GM18519 (cell line): ENCODE measurements around the gene EGR4.
A peak's percentile ranks its signal among the peaks of the same experiment; 100 is the strongest.

Experiments
- ATAC-seq: cut with Tn5 transposase; IDR thresholded peaks from one replicate; pipeline ENCODE4 v1.9.1; 2021; ENCODE audit warnings: mild to moderate bottlenecking, moderate library complexity; ENCODE audit not compliant: unreplicated experiment, low FRiP score

Gene EGR4

GRCh38 chr2:73290049-73290839 is 3.1 kb downstream of the EGR4 start:
- ATAC-seq: peak; percentile 27

- no peak for ATAC-seq
These were observed 4.0 kb downstream of the EGR4 start for GRCh38 chr2:73289304-73289703.

GRCh38 chr2:73286134-73286655 is 7.2 kb downstream of the EGR4 start:
- ATAC-seq: no peak

GRCh38 chr2:73285159-73285739 is 8.1 kb downstream of the EGR4 start:
- peak; percentile 60 for ATAC-seq

GRCh38 chr2:73284296-73285158 is 8.8 kb downstream of the EGR4 start, which contains the start of gene FBXO41:
Gene FBXO41, minus strand, starts transcription at chr2:73284478. Its CDS starts 14,848 bp downstream, at chr2:73269630.
- ATAC-seq: peak; percentile 31

- peak; percentile 4 for ATAC-seq
These were observed 9.6 kb downstream of the EGR4 start for GRCh38 chr2:73283545-73284295.

GRCh38 chr2:73282924-73283544 is 10.3 kb downstream of the EGR4 start:
- no peak for ATAC-seq

GRCh38 chr2:73281244-73281643 is 12.1 kb downstream of the EGR4 start:
- no peak for ATAC-seq

GRCh38 chr2:73279852-73280251 is 13.5 kb downstream of the EGR4 start:
- no peak for ATAC-seq

- no peak for ATAC-seq
These were observed 21.1 kb downstream of the EGR4 start for GRCh38 chr2:73272270-73272669.

- no peak for ATAC-seq
These were observed 23.5 kb downstream of the EGR4 start for GRCh38 chr2:73269686-73270465.

GRCh38 chr2:73268830-73269685 is 24.3 kb downstream of the EGR4 start:
- no peak for ATAC-seq

- no peak for ATAC-seq
These were observed 24.9 kb downstream of the EGR4 start for GRCh38 chr2:73268366-73268829.

- no peak for ATAC-seq
These were observed 26.3 kb downstream of the EGR4 start for GRCh38 chr2:73267008-73267407.

- ATAC-seq: no peak
These were observed 27.1 kb downstream of the EGR4 start for GRCh38 chr2:73266061-73266901.

- ATAC-seq: no peak
These were observed 27.9 kb downstream of the EGR4 start for GRCh38 chr2:73265298-73266060.
